ENCODE data around the gene LTF. TPM values are rescaled to one million over a fixed set of nuclear protein-coding genes. Genes with fewer than 3 reads are reported as not detected.

The LTF gene
- total and polyA plus RNA-seq, 2 experiments from 2014 or later: 0.73 to 1.3 TPM

GRCh38 chr3:46512191-46512749 is 47.6 kb upstream of the LTF start:
- H3K9me3 Mint-ChIP-seq: no peaks in the 10 kb centered on the region
- no peak overlapping the region for H3K4me3 Mint-ChIP-seq
- Histone ChIP-seq H3K36me3 (ENCODE audit: insufficient read depth) (no peaks in the 10 kb centered on the region), H3K27me3 (ENCODE audit: insufficient read depth) (no peaks in the 10 kb centered on the region), H3K4me1 (ENCODE audit: insufficient read depth) (peaks cover 5% of the 10 kb centered on the region), H3K4me3 (no peak overlapping the region), H3K9me2 (ENCODE audit: insufficient read depth) (no peaks in the 10 kb centered on the region), H2AFZ (no peak overlapping the region), H4K20me1 (replicated peaks; ENCODE audit: insufficient read depth) (no peaks in the 10 kb centered on the region), H3K4me2 (no peak overlapping the region), H3K27ac (ENCODE audit: low read depth) (no peak overlapping the region), H3K79me2 (replicated peaks; ENCODE audit: insufficient read depth) (no peaks in the 10 kb centered on the region), H3F3A (replicated peaks; ENCODE audit: low read depth) (0 out of 2 replicates have a peak, but pooled peaks cover 2% of the 10 kb centered on the region)
- H3K36me3 Mint-ChIP-seq (ENCODE audit: low read depth): no peaks in the 10 kb centered on the region
- no peak for DNase-seq (ENCODE audit: low spot score)
- TF ChIP-seq EZH2phosphoT487 (IDR thresholded peaks at IDR 0.05; ENCODE audit: unreplicated experiment) (no peak), ZNF114 (CRISPR knock-in tag; IDR thresholded peaks at IDR 0.05) (no peak), ZNF462 (CRISPR knock-in tag; IDR thresholded peaks at IDR 0.05) (no peak), CTCF (conservative IDR thresholded peaks at IDR 0.05; ENCODE audit: low read depth in 2 of 2) (no peak), ETS1 (IDR thresholded peaks at IDR 0.05) (no peak), ZNF331 (CRISPR knock-in tag; IDR thresholded peaks at IDR 0.05; ENCODE audit: low read depth) (no peak), NANOG (IDR thresholded peaks at IDR 0.05; ENCODE audit: borderline replicate concordance) (no peak), EZH2 (IDR thresholded peaks at IDR 0.05; ENCODE audit: low read depth, unreplicated experiment) (no peak), POLR2AphosphoS5 (IDR thresholded peaks at IDR 0.05; ENCODE audit: low read depth) (no peak), CREB1 (CRISPR knock-in tag; IDR thresholded peaks at IDR 0.05; ENCODE audit: low read depth) (no peak), STAT1 (IDR thresholded peaks at IDR 0.05; ENCODE audit: unreplicated experiment) (no peak), REST (IDR thresholded peaks at IDR 0.05; ENCODE audit: unreplicated experiment) (no peak), JUNB (IDR thresholded peaks at IDR 0.05; ENCODE audit: unreplicated experiment) (no peak)
- peaks cover 7% of the 10 kb centered on the region for H3K27me3 Mint-ChIP-seq (ENCODE audit: insufficient read depth, low read depth, poor library complexity)
- H3K27ac Mint-ChIP-seq: no peak overlapping the region
- ATAC-seq: no peak
- H3K4me1 Mint-ChIP-seq: peaks cover 7% of the 10 kb centered on the region
